Nephron (organoid): Measurements from ENCODE around the gene TP63.

ENCODE experiments used
- H3K27ac Mint-ChIP-seq, 3 experiments: 2 replicates each; pipeline ENCODE4 v1.8.0; 2020; ENCODE audit warnings: mixed read lengths in 3 of 3, mild to moderate bottlenecking in 2 of 3, moderate library complexity in 1 of 3
- H3K27me3 Mint-ChIP-seq: 2 replicates; pipeline ENCODE4 v1.8.0; 2021; ENCODE audit warnings: low read depth, mild to moderate bottlenecking, moderate library complexity, mixed read lengths
- H3K36me3 Mint-ChIP-seq: 2 replicates; pipeline ENCODE4 v1.8.0; 2020; ENCODE audit warnings: low read depth, mixed read lengths
- H3K4me1 Mint-ChIP-seq: 2 replicates; pipeline ENCODE4 v1.8.0; 2020; ENCODE audit warnings: mixed read lengths
- H3K4me3 Mint-ChIP-seq, 3 experiments: 2 replicates each; pipeline ENCODE4 v1.8.0; 2020; ENCODE audit warnings: mild to moderate bottlenecking in 3 of 3, mixed read lengths in 3 of 3, moderate library complexity in 2 of 3
- H3K9me3 Mint-ChIP-seq: 2 replicates; pipeline ENCODE4 v1.8.0; 2020; ENCODE audit warnings: mixed read lengths
- CTCF ChIP-seq, 3 experiments: fragments of 200-600 bp; sonication (generic); IDR thresholded peaks; one replicate each; pipeline ENCODE4 v1.5.0; 2021; ENCODE audit warnings: antibody characterized with exemption in 3 of 3; ENCODE audit not compliant: unreplicated experiment in 3 of 3

Gene TP63

GRCh38 chr3:189734061-189734460, 102.9 kb downstream of the TP63 start:
- Mint-ChIP-seq H3K4me3 (no peak overlapping the region), H3K27me3 (no peaks in the 10 kb centered on the region), H3K9me3 (peaks cover 11% of the 10 kb centered on the region), H3K36me3 (no peaks in the 10 kb centered on the region), H3K4me1 (no peaks in the 10 kb centered on the region), H3K27ac (no peak overlapping the region)
- no peak for TF ChIP-seq CTCF (IDR thresholded peaks at IDR 0.05; ENCODE audit: unreplicated experiment in 3 of 3)

- Mint-ChIP-seq H3K27ac (no peak overlapping the region), H3K36me3 (no peaks in the 10 kb centered on the region), H3K27me3 (no peaks in the 10 kb centered on the region), H3K4me1 (peaks cover 6% of the 10 kb centered on the region), H3K4me3 (no peak overlapping the region), H3K9me3 (peaks cover 13% of the 10 kb centered on the region)
- TF ChIP-seq CTCF (IDR thresholded peaks at IDR 0.05; ENCODE audit: unreplicated experiment in 3 of 3): no peak
Observed at GRCh38 chr3:189735913-189736312, 104.7 kb downstream of the TP63 start.

DNA sequence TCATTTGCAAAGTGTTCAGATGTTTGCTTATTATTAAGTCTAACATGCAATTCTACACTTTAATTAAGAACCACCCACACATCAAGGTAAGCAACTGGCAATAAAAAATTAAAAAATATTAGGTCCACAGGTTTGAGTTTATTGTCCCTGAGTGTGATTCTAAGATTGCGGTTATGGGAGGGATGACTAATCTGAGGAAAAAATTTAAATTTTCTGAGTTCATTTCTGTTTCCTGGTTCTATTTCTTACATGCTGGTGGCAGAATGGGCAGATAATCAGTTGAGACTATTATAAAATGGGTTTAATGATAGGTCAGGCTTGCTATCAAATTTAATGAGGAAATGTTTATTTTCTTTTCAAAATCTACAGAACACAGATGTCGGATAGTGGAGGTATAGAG, 105.9 kb downstream of the TP63 start:
- H3K36me3 Mint-ChIP-seq: no peaks in the 10 kb centered on the region

DNA sequence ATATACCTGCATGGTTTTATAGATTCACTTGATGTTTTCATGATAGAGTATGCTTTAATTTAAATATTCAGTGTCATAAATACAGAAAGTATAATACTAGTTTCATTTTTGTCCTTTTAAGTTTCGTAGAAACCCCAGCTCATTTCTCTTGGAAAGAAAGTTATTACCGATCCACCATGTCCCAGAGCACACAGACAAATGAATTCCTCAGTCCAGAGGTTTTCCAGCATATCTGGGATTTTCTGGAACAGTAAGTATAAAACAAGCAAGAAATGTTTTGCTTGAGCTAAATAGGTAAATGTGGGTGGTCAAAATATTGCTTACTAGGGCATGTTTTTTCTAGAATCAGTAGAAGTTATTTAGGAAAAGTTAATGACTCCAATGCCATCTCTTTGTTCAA, 106.4 kb downstream of the TP63 start:
- Mint-ChIP-seq H3K4me1 (peaks cover 6% of the 10 kb centered on the region), H3K4me3 (no peak overlapping the region), H3K9me3 (peaks cover 13% of the 10 kb centered on the region), H3K27me3 (no peaks in the 10 kb centered on the region), H3K27ac (no peak overlapping the region), H3K36me3 (no peaks in the 10 kb centered on the region)
- no peak for TF ChIP-seq CTCF (IDR thresholded peaks at IDR 0.05; ENCODE audit: unreplicated experiment in 3 of 3)

More for the DNA sequence above, 105.9 kb downstream of the TP63 start:
- Mint-ChIP-seq H3K27me3 (no peaks in the 10 kb centered on the region), H3K9me3 (peaks cover 13% of the 10 kb centered on the region), H3K4me1 (peaks cover 6% of the 10 kb centered on the region), H3K4me3 (no peak overlapping the region), H3K27ac (no peak overlapping the region)
- no peak for TF ChIP-seq CTCF (IDR thresholded peaks at IDR 0.05; ENCODE audit: unreplicated experiment in 3 of 3)

GRCh38 chr3:189739378-189739777, 108.2 kb downstream of the TP63 start:
- Mint-ChIP-seq H3K36me3 (no peaks in the 10 kb centered on the region), H3K4me1 (peaks cover 6% of the 10 kb centered on the region), H3K27ac (no peak overlapping the region), H3K4me3 (no peak overlapping the region), H3K27me3 (no peaks in the 10 kb centered on the region), H3K9me3 (peaks cover 12% of the 10 kb centered on the region)
- no peak for TF ChIP-seq CTCF (IDR thresholded peaks at IDR 0.05; ENCODE audit: unreplicated experiment in 3 of 3)

DNA sequence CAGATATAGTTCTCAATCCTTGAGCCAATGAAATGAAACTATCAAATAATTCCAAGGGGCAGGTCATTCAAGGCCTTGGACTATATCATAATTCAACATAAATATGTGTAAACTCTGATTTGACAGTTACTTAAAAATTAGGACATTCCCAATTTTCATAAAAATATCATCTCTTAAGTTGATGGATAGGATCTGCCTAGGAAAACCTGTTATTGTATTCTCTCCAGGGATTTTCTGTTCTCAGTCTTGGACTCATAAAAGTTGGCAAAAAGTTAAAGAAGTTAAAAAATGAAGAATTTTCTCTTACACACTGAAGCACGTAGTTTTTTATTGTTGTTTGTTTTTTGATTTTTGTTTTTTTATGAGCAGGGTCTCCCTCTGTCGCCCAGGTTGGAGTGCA, 109.0 kb downstream of the TP63 start:
- H3K9me3 Mint-ChIP-seq: peaks cover 15% of the 10 kb centered on the region
- no peak for TF ChIP-seq CTCF (IDR thresholded peaks at IDR 0.05; ENCODE audit: unreplicated experiment in 3 of 3)
- no peak overlapping the region for H3K4me3 Mint-ChIP-seq
- peaks cover 6% of the 10 kb centered on the region for H3K4me1 Mint-ChIP-seq
- H3K36me3 Mint-ChIP-seq: peaks cover 6% of the 10 kb centered on the region
- H3K27me3 Mint-ChIP-seq: no peaks in the 10 kb centered on the region
- no peak overlapping the region for H3K27ac Mint-ChIP-seq
